Middle frontal gyrus (tissue), 1 donor: ENCODE results near the gene ACOXL.

ENCODE experiments used
- DNase-seq: peaks from one replicate; pipeline ENCODE4 v3.0.0-alpha.2; 2015; ENCODE audit warnings: low spot score; ENCODE audit errors: extremely low spot score

Gene ACOXL

GRCh38 chr2:110823165-110823564 is 90.8 kb downstream of the ACOXL start:
- DNase-seq, result no peak

GRCh38 chr2:110827511-110827910 is 95.1 kb downstream of the ACOXL start:
- no peak for DNase-seq

- no peak for DNase-seq
These were observed 96.0 kb downstream of the ACOXL start for GRCh38 chr2:110828330-110828729.

GRCh38 chr2:110829413-110830146 is 97.2 kb downstream of the ACOXL start:
- DNase-seq, result no peak

GRCh38 chr2:110832740-110833139 is 100.4 kb downstream of the ACOXL start:
- DNase-seq, result no peak

GRCh38 chr2:110834134-110834827 is 101.9 kb downstream of the ACOXL start:
- DNase-seq, result no peak

GRCh38 chr2:110836671-110837070 is 104.3 kb downstream of the ACOXL start:
- no peak for DNase-seq

- DNase-seq, result no peak
These were observed 105.4 kb downstream of the ACOXL start for GRCh38 chr2:110837446-110838409.

GRCh38 chr2:110838657-110839384 is 106.4 kb downstream of the ACOXL start:
- DNase-seq, result no peak

GRCh38 chr2:110840508-110840907 is 108.1 kb downstream of the ACOXL start:
- DNase-seq, result no peak

GRCh38 chr2:110842048-110842447 is 109.7 kb downstream of the ACOXL start:
- no peak for DNase-seq

GRCh38 chr2:110843496-110843895 is 111.1 kb downstream of the ACOXL start:
- no peak for DNase-seq

GRCh38 chr2:110843959-110844510 is 111.7 kb downstream of the ACOXL start:
- no peak for DNase-seq

GRCh38 chr2:110847651-110848050 is 115.3 kb downstream of the ACOXL start:
- no peak for DNase-seq

- DNase-seq, result no peak
These were observed 115.7 kb downstream of the ACOXL start for GRCh38 chr2:110848071-110848470.

GRCh38 chr2:110848519-110849030 is 116.2 kb downstream of the ACOXL start:
- no peak for DNase-seq

- DNase-seq, result no peak
These were observed 119.2 kb downstream of the ACOXL start for GRCh38 chr2:110851531-110851930.

GRCh38 chr2:110852051-110852450 is 119.7 kb downstream of the ACOXL start:
- no peak for DNase-seq

GRCh38 chr2:110852541-110853263 is 120.3 kb downstream of the ACOXL start:
- no peak for DNase-seq

GRCh38 chr2:110853516-110853915 is 121.1 kb downstream of the ACOXL start:
- DNase-seq, result no peak
